Measurements from ENCODE around the gene AIP.

DNA sequence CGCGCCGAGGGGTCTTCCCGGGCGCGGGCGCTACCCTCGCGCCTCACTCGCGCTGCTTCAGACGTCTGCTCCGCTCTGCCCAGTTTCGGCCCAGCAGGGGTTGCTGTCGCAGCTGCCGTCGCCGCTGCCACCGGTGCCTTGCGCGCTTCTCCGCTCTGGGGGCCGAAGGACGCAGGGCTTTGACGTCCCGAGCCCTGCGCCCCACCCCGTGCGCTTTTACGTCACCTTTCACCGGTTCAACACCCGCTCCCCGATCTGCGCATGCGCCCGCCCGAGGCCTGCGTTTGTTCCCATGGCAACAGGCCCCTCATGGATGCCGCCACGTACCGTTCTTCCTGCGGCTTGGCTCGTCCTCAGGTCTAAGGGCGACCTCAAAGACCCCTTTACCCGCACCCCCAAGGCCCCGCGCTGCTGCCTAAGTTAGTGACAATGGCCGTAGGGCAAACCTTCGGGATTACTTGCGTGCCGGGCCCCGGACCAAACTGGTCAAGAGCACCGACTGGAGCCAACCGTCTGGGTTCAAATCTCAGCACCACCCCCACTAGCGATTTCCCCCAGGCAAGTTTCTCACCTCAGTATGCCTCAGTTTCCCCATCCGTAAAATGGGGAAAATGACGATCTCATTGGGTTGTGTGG, 25.8 kb downstream of the AIP start:
- TF ChIP-seq HDGF (IDR thresholded peaks at IDR 0.05; ENCODE audit: borderline replicate concordance) (no peak), NFRKB (IDR thresholded peaks at IDR 0.05) (no peak), LEF1 (IDR thresholded peaks at IDR 0.05; ENCODE audit: borderline replicate concordance) (no peak), BHLHE40 (IDR thresholded peaks at IDR 0.05; ENCODE audit: borderline replicate concordance) (no peak), SP1 (IDR thresholded peaks at IDR 0.05) (no peak), ZNF384 (IDR thresholded peaks at IDR 0.05) (no peak), CTBP1 (IDR thresholded peaks at IDR 0.05; ENCODE audit: borderline replicate concordance) (no peak), FOXM1 (IDR thresholded peaks at IDR 0.05; ENCODE audit: borderline replicate concordance) (no peak), FOXK2 (IDR thresholded peaks at IDR 0.05) (no peak), TARDBP (IDR thresholded peaks at IDR 0.05) (no peak), ELF4 (IDR thresholded peaks at IDR 0.05) (no peak)
- TF ChIP-seq, protein P1, sequence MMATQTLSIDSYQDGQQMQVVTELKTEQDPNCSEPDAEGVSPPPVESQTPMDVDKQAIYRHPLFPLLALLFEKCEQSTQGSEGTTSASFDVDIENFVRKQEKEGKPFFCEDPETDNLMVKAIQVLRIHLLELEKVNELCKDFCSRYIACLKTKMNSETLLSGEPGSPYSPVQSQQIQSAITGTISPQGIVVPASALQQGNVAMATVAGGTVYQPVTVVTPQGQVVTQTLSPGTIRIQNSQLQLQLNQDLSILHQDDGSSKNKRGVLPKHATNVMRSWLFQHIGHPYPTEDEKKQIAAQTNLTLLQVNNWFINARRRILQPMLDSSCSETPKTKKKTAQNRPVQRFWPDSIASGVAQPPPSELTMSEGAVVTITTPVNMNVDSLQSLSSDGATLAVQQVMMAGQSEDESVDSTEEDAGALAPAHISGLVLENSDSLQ (IDR thresholded peaks at IDR 0.05) = no peak

Measured in HEK293T (cell line).